ENCODE measurements around the gene TRIM49D1.
"Not testable (repeated sequence)": the region's sequence is repeated elsewhere in the genome, so short reads cannot be mapped to it uniquely, and the experiment has no call there.

DNA sequence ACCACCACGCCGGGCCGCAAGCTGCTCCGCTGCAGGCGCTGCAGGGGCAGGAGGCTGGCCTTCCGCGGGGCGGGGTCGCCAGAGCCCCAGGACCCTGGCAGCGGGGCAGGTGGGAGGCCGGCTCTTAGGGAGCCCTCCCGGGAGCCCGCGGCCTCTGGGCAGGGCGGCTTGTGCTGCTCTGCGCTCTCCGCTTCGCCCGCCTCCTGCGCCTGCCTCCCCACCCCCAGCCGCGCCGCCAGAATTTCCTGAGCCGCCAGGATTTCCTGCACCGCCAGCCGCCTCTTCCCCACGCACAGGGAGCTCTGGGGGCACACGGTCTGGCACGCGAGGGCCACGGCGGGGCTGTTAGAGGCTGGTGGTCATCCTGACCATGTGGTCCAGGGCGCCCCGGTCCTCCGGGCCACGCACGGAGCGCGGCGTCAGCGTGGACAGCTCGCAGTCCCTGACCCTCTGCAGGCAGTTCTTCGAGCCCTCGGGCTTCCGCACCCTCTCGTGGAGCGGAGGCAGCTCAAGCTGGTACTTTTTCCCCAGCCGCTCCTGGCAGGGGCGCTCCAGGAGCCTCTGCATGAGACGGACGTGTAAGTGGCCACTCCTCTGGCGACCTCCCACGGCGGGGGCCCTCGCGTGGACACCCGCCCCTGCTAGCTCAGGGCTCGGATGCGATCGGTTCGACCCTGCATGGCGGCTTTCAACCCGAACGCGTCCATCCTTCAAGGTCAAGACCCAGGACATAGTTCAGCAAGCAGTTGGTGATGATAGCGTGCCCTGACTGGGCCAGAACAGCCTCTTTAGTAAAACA lies 57.9 kb downstream of the TRIM49D1 start:
- TF ChIP-seq, protein P1, sequence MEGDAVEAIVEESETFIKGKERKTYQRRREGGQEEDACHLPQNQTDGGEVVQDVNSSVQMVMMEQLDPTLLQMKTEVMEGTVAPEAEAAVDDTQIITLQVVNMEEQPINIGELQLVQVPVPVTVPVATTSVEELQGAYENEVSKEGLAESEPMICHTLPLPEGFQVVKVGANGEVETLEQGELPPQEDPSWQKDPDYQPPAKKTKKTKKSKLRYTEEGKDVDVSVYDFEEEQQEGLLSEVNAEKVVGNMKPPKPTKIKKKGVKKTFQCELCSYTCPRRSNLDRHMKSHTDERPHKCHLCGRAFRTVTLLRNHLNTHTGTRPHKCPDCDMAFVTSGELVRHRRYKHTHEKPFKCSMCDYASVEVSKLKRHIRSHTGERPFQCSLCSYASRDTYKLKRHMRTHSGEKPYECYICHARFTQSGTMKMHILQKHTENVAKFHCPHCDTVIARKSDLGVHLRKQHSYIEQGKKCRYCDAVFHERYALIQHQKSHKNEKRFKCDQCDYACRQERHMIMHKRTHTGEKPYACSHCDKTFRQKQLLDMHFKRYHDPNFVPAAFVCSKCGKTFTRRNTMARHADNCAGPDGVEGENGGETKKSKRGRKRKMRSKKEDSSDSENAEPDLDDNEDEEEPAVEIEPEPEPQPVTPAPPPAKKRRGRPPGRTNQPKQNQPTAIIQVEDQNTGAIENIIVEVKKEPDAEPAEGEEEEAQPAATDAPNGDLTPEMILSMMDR (IDR thresholded peaks at IDR 0.05), result not testable (repeated sequence)
- TF ChIP-seq POLR2A, EP300 (IDR thresholded peaks at IDR 0.05): not testable (repeated sequence)

Measured in suprapubic skin (tissue), 3 donors.